Measurements from ENCODE around the gene CHN2.

CHN2 gene

GRCh38 chr7:29276199-29276598 is 81.6 kb downstream of the CHN2 start:
- no peaks in the 10 kb centered on the region for H3K36me3 ChIP-seq (ENCODE audit: control insufficient read depth, insufficient read depth, low read length)
- H3K9ac ChIP-seq: no peak overlapping the region
- H3K27me3 ChIP-seq (ENCODE audit: control insufficient read depth, insufficient read depth, low read length): no peaks in the 10 kb centered on the region
- no peak for TF ChIP-seq CTCF (IDR thresholded peaks at IDR 0.05)
- no peak overlapping the region for H3K27ac ChIP-seq
- no peak overlapping the region for H3K4me3 ChIP-seq (ENCODE audit: low read depth, low read length)
- no peak overlapping the region for H3K4me2 ChIP-seq (ENCODE audit: low read length)
- no peaks in the 10 kb centered on the region for H3K79me2 ChIP-seq
- no peaks in the 10 kb centered on the region for H3K9me3 ChIP-seq (ENCODE audit: control insufficient read depth, low read length)
- H2AFZ ChIP-seq: no peak overlapping the region
- H3K4me1 ChIP-seq: no peaks in the 10 kb centered on the region

GRCh38 chr7:29276806-29277205 is 82.2 kb downstream of the CHN2 start:
- Histone ChIP-seq H3K4me2 (ENCODE audit: low read length) (no peak overlapping the region), H3K9me3 (ENCODE audit: control insufficient read depth, low read length) (no peaks in the 10 kb centered on the region), H2AFZ (no peak overlapping the region), H3K4me1 (no peaks in the 10 kb centered on the region), H3K27me3 (ENCODE audit: control insufficient read depth, insufficient read depth, low read length) (no peaks in the 10 kb centered on the region), H3K4me3 (ENCODE audit: low read depth, low read length) (no peak overlapping the region), H3K9ac (no peak overlapping the region), H3K36me3 (ENCODE audit: control insufficient read depth, insufficient read depth, low read length) (no peaks in the 10 kb centered on the region), H3K27ac (no peak overlapping the region), H3K79me2 (no peaks in the 10 kb centered on the region)
- no peak for TF ChIP-seq CTCF (IDR thresholded peaks at IDR 0.05)

GRCh38 chr7:29277436-29278215 is 83.1 kb downstream of the CHN2 start:
- no peak for TF ChIP-seq CTCF (IDR thresholded peaks at IDR 0.05)
- Histone ChIP-seq H3K36me3 (ENCODE audit: control insufficient read depth, insufficient read depth, low read length) (no peaks in the 10 kb centered on the region), H3K4me3 (ENCODE audit: low read depth, low read length) (no peak overlapping the region), H3K4me1 (no peaks in the 10 kb centered on the region), H3K9me3 (ENCODE audit: control insufficient read depth, low read length) (no peaks in the 10 kb centered on the region), H3K27me3 (ENCODE audit: control insufficient read depth, insufficient read depth, low read length) (no peaks in the 10 kb centered on the region), H3K79me2 (no peaks in the 10 kb centered on the region), H3K27ac (no peak overlapping the region), H2AFZ (no peak overlapping the region), H3K9ac (no peak overlapping the region), H3K4me2 (ENCODE audit: low read length) (no peak overlapping the region)

GRCh38 chr7:29278337-29279069 is 83.9 kb downstream of the CHN2 start:
- no peak for TF ChIP-seq CTCF (IDR thresholded peaks at IDR 0.05)
- Histone ChIP-seq H3K9ac (no peak overlapping the region), H3K4me2 (ENCODE audit: low read length) (no peak overlapping the region), H3K4me1 (no peaks in the 10 kb centered on the region), H3K79me2 (no peaks in the 10 kb centered on the region), H3K36me3 (ENCODE audit: control insufficient read depth, insufficient read depth, low read length) (no peaks in the 10 kb centered on the region), H2AFZ (no peak overlapping the region), H3K4me3 (ENCODE audit: low read depth, low read length) (no peak overlapping the region), H3K27ac (no peak overlapping the region), H3K9me3 (ENCODE audit: control insufficient read depth, low read length) (no peaks in the 10 kb centered on the region), H3K27me3 (ENCODE audit: control insufficient read depth, insufficient read depth, low read length) (no peaks in the 10 kb centered on the region)

Measured in parathyroid adenoma (tissue), 2 donors.